ENCODE results near the gene PDILT.

- TF ChIP-seq IRF2 (CRISPR knock-in tag; IDR thresholded peaks at IDR 0.05; ENCODE audit: borderline replicate concordance, low read depth) (no peak), PREB (CRISPR knock-in tag; IDR thresholded peaks at IDR 0.05; ENCODE audit: borderline replicate concordance) (no peak), CTCF (IDR thresholded peaks at IDR 0.05) (no peak), ZNF138 (CRISPR knock-in tag; conservative IDR thresholded peaks at IDR 0.05) (no peak), NR2C2 (CRISPR knock-in tag; IDR thresholded peaks at IDR 0.05) (no peak), E2F1 (CRISPR knock-in tag; IDR thresholded peaks at IDR 0.05) (no peak), CREB1 (CRISPR knock-in tag; IDR thresholded peaks at IDR 0.05) (no peak), E2F4 (CRISPR knock-in tag; IDR thresholded peaks at IDR 0.05; ENCODE audit: borderline replicate concordance, low read depth) (no peak), ATF2 (CRISPR knock-in tag; IDR thresholded peaks at IDR 0.05; ENCODE audit: borderline replicate concordance, low read depth) (no peak), JUN (CRISPR knock-in tag; IDR thresholded peaks at IDR 0.05) (no peak)
Observed at GRCh38 chr16:20397468-20398074, 7.0 kb downstream of the PDILT start.
